HAP-1 (cell line): Measurements from ENCODE around the gene IGF2.

Source experiments
- DNase-seq, 2 experiments: peaks; one replicate each; pipeline ENCODE4 v3.0.0-alpha.2; 2016 to 2020; ENCODE audit warnings: low spot score in 2 of 2
- H3K27me3 ChIP-seq: fragments of 250-450 bp; sonication (Bioruptor Pico); 2 replicates; pipeline ENCODE4 v1.5.1; 2020; ENCODE audit warnings: low read depth, mild to moderate bottlenecking, moderate library complexity
- H3K36me3 ChIP-seq: fragments of 250-450 bp; sonication (Bioruptor Pico); replicated peaks from 2 replicates; pipeline ENCODE4 v1.5.1; 2020; ENCODE audit warnings: mild to moderate bottlenecking
- H3K4me1 ChIP-seq: fragments of 250-450 bp; sonication (Bioruptor Pico); 2 replicates; pipeline ENCODE4 v1.5.1; 2020; ENCODE audit warnings: mild to moderate bottlenecking
- H3K4me3 ChIP-seq: fragments of 250-450 bp; sonication (Bioruptor Pico); 2 replicates; pipeline ENCODE4 v1.5.1; 2020; ENCODE audit warnings: mild to moderate bottlenecking, moderate library complexity
- H3K9me3 ChIP-seq: fragments of 250-450 bp; sonication (Bioruptor Pico); 2 replicates; pipeline ENCODE4 v1.5.1; 2020; ENCODE audit warnings: mild to moderate bottlenecking, moderate library complexity
- in situ Hi-C: fragments of 300-500 bp; cut with MboI; formaldehyde crosslinking; loops from 3 replicates; pipeline ENCODE4 v1.14.3; 2020; ENCODE audit warnings: low sequenced_read_pairs, inconsistent platforms, mixed read lengths

IGF2 gene

GRCh38 chr11:2134022-2135010, 4.9 kb downstream of the IGF2 start:
- Histone ChIP-seq H3K27me3 (peaks cover 45% of the 10 kb centered on the region), H3K4me1 (no peaks in the 10 kb centered on the region), H3K4me3 (no peak overlapping the region), H3K36me3 (no peaks in the 10 kb centered on the region), H3K9me3 (no peaks in the 10 kb centered on the region)
- in situ Hi-C loops: no loop called here
- DNase-seq: no peak

- no peaks in the 10 kb centered on the region for H3K9me3 ChIP-seq
- no peaks in the 10 kb centered on the region for H3K36me3 ChIP-seq
- in situ Hi-C loops: no loop called here
- no peaks in the 10 kb centered on the region for H3K4me1 ChIP-seq
- H3K27me3 ChIP-seq: peaks cover 45% of the 10 kb centered on the region
- no peak for DNase-seq
- H3K4me3 ChIP-seq: no peak overlapping the region
Measured at GRCh38 chr11:2133241-2134021, 5.8 kb downstream of the IGF2 start.

GRCh38 chr11:2132874-2133240, 6.3 kb downstream of the IGF2 start:
- in situ Hi-C loops: no loop called here
- peaks cover 45% of the 10 kb centered on the region for H3K27me3 ChIP-seq
- H3K9me3 ChIP-seq: no peaks in the 10 kb centered on the region
- no peaks in the 10 kb centered on the region for H3K36me3 ChIP-seq
- DNase-seq: no peak
- no peak overlapping the region for H3K4me3 ChIP-seq
- H3K4me1 ChIP-seq: no peaks in the 10 kb centered on the region

- DNase-seq: no peak
- in situ Hi-C loops: no loop called here
- peaks cover 39% of the 10 kb centered on the region for H3K27me3 ChIP-seq
- no peaks in the 10 kb centered on the region for H3K4me1 ChIP-seq
- H3K9me3 ChIP-seq: no peaks in the 10 kb centered on the region
- no peak overlapping the region for H3K4me3 ChIP-seq
- no peaks in the 10 kb centered on the region for H3K36me3 ChIP-seq
Measured at GRCh38 chr11:2132246-2132645, 6.9 kb downstream of the IGF2 start.

- H3K9me3 ChIP-seq: no peaks in the 10 kb centered on the region
- no peak for DNase-seq
- no peaks in the 10 kb centered on the region for H3K4me1 ChIP-seq
- in situ Hi-C loops: no loop called here
- no peak overlapping the region for H3K4me3 ChIP-seq
- H3K27me3 ChIP-seq: peaks cover 32% of the 10 kb centered on the region
- H3K36me3 ChIP-seq: no peaks in the 10 kb centered on the region
Measured at GRCh38 chr11:2131371-2132236, 7.6 kb downstream of the IGF2 start.

- Histone ChIP-seq H3K4me3 (no peak overlapping the region), H3K27me3 (peaks cover 27% of the 10 kb centered on the region), H3K9me3 (no peaks in the 10 kb centered on the region), H3K4me1 (no peaks in the 10 kb centered on the region), H3K36me3 (no peaks in the 10 kb centered on the region)
- in situ Hi-C loops: no loop called here
- DNase-seq: no peak
Measured at GRCh38 chr11:2130881-2131352, 8.3 kb downstream of the IGF2 start.

- in situ Hi-C loops: no loop called here
- H3K4me1 ChIP-seq: no peaks in the 10 kb centered on the region
- H3K36me3 ChIP-seq: no peaks in the 10 kb centered on the region
- no peaks in the 10 kb centered on the region for H3K9me3 ChIP-seq
- DNase-seq: no peak
- no peak overlapping the region for H3K4me3 ChIP-seq
- H3K27me3 ChIP-seq: peaks cover 21% of the 10 kb centered on the region
Measured at GRCh38 chr11:2129699-2130366, 9.4 kb downstream of the IGF2 start.

GRCh38 chr11:2129308-2129698, 9.9 kb downstream of the IGF2 start:
- no peaks in the 10 kb centered on the region for H3K9me3 ChIP-seq
- in situ Hi-C loops: no loop called here

GRCh38 chr11:2128511-2129307, 10.5 kb downstream of the IGF2 start:
- Histone ChIP-seq H3K4me3 (no peak overlapping the region), H3K27me3 (peaks cover 12% of the 10 kb centered on the region), H3K4me1 (no peaks in the 10 kb centered on the region), H3K9me3 (no peaks in the 10 kb centered on the region), H3K36me3 (no peaks in the 10 kb centered on the region)
- DNase-seq: no peak
- in situ Hi-C loops: no loop called here

More at GRCh38 chr11:2129308-2129698, 9.9 kb downstream of the IGF2 start:
- H3K4me1 ChIP-seq: no peaks in the 10 kb centered on the region
- no peak for DNase-seq
- no peaks in the 10 kb centered on the region for H3K36me3 ChIP-seq
- peaks cover 18% of the 10 kb centered on the region for H3K27me3 ChIP-seq
- no peak overlapping the region for H3K4me3 ChIP-seq

GRCh38 chr11:2128130-2128510, 11.1 kb downstream of the IGF2 start:
- no peaks in the 10 kb centered on the region for H3K9me3 ChIP-seq
- in situ Hi-C loops: no loop called here
- H3K36me3 ChIP-seq: no peaks in the 10 kb centered on the region
- DNase-seq: no peak
- no peaks in the 10 kb centered on the region for H3K4me1 ChIP-seq
- no peak overlapping the region for H3K4me3 ChIP-seq
- peaks cover 6% of the 10 kb centered on the region for H3K27me3 ChIP-seq

- H3K9me3 ChIP-seq: no peaks in the 10 kb centered on the region
- no peak for DNase-seq
- in situ Hi-C loops: no loop called here
- no peaks in the 10 kb centered on the region for H3K36me3 ChIP-seq
- H3K27me3 ChIP-seq: peaks cover under 1% of the 10 kb centered on the region
- H3K4me3 ChIP-seq: no peak overlapping the region
- H3K4me1 ChIP-seq: no peaks in the 10 kb centered on the region
Measured at GRCh38 chr11:2127482-2128129, 11.6 kb downstream of the IGF2 start.

GRCh38 chr11:2126520-2127085, 12.6 kb downstream of the IGF2 start:
- no peak overlapping the region for H3K4me3 ChIP-seq
- H3K27me3 ChIP-seq: no peaks in the 10 kb centered on the region
- no peaks in the 10 kb centered on the region for H3K4me1 ChIP-seq
- no peaks in the 10 kb centered on the region for H3K9me3 ChIP-seq
- DNase-seq: no peak
- in situ Hi-C loops: no loop called here
- no peaks in the 10 kb centered on the region for H3K36me3 ChIP-seq
